NCI-H146 (cell line): ENCODE measurements around the gene DNAJC15.

Experiments used
- DNase-seq: peaks from one replicate; lab custom pipeline; 2025; lab: John Stamatoyannopoulos, UW

Gene DNAJC15

DNA sequence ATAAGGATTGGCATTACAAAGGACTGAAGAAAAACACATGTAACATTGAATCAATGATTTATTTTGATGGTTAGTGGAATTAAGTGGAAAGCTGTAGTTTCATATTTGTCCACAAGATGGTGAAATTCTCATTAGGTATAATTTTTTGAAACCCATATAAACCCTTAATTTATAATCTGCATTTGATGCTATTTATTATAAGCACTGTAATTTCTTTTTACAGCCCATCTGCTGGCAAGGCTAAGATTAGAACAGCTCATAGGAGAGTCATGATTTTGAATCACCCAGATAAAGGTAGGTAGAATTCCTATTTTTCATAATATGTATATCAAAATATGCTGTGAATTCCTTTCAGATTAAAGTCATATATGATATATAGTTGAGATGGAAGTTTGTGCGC lies 62.2 kb downstream of the DNAJC15 start:
- peak; percentile 1 for DNase-seq

DNA sequence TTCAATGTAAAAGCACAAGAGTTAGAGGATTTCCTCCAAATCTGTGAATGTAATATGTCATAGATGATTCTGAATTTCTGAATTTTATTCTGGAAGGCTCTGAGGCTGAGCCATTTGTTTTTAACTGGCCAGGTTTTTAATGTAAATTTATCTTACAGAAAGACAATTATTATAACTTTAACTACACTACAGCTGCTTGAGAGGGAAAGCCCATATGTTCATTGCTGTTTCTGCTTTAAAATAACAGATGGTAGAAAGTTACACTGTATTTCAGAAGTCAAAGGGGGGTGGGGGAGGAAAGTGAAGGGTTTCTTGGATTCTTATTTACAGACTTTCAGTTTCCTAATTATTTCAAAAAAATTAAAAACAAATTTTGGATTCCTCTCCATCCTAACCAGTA lies 62.8 kb downstream of the DNAJC15 start:
- DNase-seq, result no peak

DNA sequence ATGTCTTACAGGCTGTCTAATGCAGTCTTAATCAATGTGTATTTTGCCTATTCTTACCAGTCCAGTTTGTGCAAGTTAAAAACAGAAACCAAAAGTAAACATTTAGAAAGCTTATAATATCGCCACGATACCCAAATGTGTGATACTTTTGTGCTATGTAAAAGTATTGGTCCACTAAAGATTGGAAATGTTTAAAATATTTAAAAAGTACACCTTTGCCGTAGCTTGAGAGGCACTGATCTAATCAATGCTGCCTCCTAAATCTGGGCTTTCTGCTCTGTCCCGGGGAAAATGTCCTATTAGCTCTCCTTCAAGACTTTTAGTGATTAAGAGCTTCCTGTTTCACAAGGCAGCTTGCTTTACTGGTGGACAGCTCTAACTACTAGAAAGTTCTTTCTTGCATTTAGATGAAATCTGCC lies 64.7 kb downstream of the DNAJC15 start:
- no peak for DNase-seq

DNA sequence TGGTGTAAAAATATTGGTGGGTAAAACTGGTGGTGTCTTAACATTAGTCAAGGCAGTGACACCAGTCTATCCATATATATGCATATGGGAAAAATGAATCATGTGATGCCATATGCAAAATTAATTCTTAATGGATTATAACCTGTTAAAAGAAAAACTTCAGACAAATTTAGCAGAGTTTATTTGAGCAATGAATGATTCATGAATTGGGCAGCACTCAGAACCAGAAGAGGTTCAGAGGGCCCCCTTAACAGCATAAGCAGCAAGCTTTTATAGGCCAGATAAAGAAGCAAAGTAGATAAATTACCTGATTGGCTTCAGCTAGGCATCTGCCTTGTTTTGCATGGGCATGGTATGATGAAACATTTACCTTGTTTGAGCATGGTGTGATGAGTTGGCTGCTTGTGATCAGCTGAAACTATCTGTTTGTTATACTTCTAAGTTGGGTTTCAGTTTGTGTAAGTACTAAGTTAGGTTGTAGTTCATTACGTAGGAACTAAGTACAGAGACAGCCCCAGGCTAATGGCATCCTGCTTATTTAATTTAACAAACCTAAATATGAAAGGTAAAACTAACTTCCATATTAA lies 66.6 kb downstream of the DNAJC15 start:
- DNase-seq, result no peak

DNA sequence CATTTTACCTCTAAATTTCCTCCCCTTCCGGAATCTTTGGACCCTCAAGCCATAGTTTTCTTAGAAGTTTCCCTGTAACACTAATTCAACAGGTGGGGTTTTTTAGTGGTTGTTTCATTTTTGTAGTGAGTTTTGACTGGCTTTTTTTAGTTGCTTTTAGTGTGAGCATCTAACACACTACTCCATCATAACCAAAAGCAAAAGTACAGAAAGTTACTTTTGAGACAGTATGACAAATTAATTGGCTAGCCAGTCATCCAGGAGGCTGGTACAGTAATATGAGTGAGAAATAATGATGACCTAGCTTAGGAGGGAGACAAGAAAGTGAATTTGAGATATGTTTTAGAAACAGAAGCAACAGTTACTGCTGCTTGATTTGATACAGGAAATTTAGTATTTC lies 71.5 kb downstream of the DNAJC15 start:
- no peak for DNase-seq

DNA sequence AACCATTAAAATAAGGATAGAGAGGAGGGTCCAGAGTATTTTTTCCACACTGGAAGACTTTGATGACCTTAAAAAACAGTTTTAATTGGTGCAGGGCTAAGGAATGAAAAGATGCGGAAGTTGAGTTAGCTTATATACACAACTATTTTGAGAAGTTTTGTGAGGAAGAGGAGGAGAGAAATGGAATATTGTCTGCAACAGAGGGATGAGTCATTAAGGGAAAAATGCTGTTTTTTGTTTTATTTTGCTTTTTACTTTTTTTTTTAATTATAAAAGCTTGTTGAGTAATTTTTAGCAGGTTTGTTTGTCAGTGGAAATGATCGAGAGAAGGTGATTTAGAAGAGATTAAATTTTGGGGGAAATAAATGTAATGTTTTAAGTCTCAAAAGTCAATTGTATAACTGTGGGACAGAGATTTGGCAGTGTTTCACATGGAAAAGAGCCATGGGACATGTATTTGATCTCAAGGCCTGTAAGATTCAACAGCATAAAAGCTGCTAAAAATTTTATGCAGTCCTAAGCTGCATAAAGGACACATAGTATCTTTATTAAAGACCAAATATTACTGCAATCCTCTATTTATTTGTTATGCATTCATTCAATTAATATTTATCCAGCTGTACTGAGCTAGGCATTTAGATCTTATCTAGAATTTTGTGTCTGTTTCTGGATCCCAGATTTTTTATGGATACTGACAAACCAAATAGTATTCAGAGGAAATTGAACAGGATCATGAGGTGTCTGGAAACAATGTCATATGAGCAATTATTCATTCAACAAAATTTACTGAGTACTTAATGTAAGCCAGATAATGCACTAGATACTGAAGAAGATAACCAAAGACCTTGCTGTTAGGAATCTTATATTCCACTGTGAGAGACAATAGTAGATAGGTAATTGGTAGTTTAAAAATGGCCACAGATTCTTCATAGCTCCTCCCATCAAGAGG lies 72.7 kb downstream of the DNAJC15 start:
- no peak for DNase-seq

DNA sequence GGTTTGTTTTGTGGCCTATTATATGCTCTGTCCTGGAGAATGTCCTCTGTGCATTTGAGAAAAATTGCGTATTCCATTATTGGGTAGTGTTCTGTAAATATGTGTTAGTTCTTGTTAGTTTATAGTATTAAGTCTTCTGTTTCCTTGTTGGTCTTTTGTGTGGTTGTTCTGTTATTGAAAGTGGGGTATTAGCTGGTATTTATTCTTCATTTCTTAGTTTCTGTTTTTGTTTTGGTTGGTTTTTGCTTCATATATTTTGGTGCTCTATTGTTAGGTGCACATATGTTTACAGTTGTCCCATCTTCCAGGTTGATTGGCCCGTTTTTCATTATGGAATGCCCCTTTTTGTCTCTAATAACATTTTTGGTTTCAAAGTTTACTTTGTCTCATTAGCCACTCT lies 77.3 kb downstream of the DNAJC15 start:
- DNase-seq, result no peak

DNA sequence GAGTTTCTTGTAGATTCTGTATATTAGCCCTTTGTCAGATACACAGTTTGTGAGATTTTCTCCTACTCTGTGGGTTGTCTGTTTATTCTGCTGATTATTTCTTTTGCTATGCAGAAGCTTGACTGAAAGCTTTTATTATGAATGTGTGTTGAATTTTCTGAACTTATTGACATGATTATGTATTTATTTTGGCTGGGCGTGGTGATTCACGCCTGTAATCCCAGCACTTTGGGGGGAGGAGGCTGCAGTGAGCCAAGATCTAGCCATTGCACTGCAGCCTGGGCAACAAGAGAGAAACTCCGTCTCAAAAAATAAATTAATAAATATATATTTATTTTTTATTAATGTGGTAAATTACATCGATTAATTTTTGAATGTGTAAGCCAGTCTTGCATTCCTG lies 78.9 kb downstream of the DNAJC15 start:
- no peak for DNase-seq

DNA sequence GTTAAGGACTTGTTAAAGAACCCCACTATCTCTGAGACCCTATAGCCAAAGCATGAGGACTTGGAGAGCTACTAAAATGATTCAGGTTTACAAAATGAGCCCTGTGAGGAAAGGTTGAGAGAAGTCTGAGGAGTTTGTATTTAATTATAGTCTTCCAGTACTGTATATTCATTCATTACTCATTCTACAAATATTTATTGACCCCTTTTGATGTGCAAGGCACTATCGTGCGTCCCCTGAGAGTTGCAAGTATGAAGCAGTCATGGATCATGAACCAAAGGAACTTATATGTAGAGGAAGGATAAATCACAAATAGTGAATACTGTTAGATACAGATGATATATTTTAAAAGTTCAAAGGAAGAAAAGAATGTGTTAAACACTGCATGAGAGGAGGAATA lies 84.4 kb downstream of the DNAJC15 start:
- no peak for DNase-seq

DNA sequence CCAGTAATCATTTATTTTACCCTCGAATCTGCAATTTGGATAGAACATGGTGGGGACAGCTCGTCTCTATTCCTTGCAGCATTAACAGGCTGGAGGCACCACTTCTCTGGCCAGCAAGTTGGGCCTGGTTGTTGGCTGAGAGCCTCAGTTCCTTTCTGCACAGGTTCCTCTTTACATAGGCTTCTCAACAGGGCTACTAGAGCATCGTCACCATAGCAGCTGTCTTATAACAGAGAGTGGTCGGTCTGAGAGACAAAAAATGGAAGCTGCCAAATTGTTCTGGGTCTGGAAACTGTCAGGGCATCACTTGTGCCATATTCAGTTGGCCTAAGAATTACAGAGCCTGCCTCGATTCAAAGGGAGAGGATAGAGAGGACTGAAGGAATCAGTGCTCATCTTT lies 86.7 kb downstream of the DNAJC15 start:
- no peak for DNase-seq

DNA sequence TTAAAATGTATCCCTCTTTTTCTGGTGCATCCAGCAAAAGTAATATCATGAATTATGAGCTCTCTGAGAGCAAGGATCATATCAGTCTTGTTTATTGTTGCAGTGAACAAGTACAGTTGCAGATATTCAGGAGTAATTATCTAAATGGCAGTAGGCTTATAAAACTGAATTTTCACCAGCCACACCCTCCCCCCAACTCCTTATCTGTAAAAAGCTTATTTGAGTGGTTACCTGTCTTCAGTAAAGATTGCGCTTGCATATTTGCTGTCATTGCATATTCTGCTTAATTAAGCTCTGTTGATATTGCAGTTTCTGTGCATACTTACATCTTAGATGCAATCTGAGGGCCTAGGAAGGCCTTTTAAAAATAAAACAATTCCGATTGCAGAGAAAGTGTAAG lies 87.3 kb downstream of the DNAJC15 start:
- DNase-seq, result no peak

DNA sequence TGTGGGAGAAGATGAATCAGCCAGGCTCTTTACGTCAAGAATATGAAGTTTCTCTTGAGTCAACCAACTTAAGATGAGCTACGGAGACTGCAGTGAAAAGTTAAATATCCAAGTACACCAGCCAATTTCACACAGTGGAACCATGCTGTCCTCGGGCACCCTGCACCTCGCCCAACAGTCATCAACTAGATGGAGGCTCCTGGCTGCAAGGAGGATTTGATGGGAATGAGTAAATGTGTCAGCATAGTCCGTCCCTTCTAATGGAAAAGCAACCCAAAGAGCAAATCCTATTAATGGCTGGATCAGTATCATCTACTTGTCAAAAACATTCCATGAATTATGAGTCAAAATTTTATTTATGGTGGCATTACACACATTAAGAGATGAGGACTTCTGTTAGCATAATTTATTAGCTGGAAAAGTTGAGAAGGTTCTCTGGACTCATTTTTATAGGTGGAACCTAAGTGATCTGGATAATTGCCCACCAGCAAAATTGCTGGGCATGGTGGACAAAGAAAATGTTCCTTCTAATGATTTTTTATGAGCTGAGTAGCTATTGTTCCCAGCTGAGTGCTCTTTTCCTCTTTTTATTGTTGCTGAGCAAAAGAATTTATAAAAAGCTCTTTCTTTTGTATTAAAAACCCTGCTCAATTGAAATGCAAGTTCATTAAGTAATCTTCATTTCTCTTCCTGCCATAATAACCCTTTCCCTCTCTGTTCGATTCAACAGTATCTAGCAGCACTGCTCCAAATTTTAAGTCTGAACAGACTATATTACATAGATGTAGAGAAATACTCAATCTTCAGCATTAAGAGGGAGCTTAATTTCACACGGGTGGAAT lies 88.4 kb downstream of the DNAJC15 start:
- DNase-seq, result no peak

DNA sequence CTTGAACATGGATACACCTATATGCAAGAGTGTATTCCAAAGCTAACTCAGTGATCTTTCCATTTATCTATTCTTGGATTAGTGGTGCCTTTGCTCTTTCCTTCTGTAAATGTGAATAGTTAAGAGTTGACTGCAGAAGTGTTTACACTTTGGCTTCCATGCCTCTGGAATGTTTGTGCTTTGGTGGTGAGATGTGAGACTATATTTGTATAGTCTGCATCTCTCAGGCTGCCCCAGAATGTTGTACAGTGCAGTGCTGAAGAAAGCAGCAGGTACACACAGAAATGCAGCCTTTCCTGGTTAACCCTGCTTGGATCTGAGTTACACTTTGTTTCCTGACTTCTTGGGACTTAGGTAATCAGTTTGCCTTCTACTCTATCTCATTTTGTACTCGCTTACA lies 90.2 kb downstream of the DNAJC15 start:
- no peak for DNase-seq

DNA sequence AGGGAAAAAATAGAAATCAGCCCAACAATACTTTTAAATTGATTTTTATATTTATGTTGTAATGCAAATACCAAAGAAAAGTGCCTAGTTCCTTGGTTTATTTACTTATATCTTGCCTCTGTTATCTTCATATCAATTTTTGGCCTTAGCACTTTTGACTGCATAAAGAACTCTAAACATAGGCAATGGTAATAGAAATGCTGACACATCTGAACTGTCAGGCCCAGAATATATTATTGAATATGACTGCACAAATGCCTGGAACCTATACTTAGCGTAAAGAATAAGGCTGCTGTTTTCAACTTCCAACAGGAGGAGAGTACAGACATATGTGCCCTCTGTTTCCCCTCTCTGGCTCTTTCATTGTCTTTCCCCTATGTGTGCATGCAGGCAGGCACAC lies 91.1 kb downstream of the DNAJC15 start:
- DNase-seq, result no peak

DNA sequence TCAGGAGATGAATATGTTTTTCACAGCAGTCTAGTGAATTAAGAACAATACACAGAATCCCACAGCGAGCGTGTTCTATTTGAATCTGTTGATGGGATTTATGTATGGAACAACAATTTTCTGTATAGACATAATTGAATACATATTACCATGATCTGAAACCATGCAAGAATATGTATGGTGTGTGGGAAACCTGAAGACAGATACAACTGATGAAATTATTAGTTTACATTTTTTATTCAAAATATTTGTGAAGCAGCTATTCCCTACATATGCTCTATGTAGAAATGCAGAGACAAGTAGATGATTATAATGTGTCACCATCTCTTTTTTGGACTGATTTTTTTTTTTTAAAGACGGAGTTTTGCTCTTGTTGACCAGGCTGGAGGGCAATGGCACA lies 91.8 kb downstream of the DNAJC15 start:
- no peak for DNase-seq

DNA sequence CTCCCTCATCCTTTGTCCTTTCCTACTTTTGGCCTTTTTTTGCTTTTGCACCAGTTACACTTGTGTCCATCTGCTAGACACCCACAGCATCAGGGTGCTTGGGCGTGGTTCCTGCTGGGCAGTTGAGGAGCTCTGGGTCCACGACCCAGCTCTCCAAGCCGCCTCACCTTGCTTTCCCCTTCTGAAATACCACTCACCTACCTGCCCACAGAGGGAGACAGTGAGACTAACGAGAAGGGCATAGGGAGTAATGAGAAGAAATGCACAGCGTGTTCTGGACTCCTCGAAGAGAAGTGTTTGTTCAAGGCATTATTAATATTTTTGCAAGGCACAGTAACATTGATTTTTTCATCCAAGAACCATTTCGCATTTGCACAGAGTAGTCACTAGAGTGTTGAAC lies 92.9 kb downstream of the DNAJC15 start:
- no peak for DNase-seq

DNA sequence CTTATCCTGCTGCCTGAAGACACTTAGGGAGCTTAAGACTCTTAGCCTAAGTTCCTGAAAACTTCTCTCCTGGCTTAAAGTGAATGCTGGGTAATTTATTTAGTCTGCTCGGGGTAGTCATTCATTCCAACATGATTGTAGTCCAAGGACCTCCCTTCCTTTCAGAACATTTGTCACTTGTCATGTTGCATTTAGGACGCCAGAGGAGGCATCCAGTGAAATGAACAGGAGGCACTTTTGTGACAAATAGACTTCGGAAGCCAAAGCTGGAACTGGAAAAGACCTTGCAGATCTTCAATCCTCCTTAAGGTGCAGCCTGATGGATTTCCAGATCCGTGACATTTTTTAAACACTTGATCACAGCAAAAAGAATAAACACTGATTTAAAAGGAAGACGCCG lies 95.1 kb downstream of the DNAJC15 start:
- DNase-seq, result no peak

DNA sequence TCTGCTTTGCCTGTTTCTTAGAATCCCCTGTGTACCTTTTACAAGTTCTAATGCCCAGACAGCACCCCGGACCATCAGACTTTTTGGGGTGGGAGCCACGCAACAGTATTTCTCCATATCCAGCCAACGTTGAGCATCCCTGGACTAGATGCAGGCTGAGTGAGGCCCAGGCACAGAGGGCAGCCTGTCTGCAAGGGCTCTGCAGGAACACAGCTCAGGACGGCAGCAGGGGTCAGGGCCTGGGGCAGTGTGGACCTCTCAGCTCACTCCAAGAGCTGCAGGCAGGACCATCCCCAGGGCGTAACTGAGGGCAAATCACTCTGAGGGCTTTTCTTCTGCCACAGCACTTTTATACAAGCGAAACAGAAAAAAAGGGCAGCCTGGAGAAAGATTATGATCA lies 95.8 kb downstream of the DNAJC15 start:
- no peak for DNase-seq

DNA sequence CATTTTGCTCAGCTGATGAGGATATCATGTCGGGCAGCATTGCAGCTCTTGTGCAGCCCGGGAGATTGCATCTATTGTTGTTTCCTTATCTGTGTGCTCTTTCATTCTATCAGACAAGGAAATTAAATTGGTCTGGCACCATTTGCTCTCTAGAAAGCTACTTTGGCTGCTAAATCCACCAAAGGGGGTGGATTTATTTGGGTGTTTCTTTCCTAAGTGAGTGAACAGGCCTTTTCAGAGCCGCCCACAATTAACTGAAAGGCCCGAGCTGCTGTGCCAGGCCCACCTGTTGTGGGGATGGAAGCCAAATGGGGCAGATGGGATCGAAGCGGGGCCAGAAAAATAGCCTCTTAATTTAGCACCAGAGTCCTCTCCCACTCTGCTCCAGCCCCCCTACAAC lies 99.4 kb downstream of the DNAJC15 start:
- DNase-seq, result no peak

DNA sequence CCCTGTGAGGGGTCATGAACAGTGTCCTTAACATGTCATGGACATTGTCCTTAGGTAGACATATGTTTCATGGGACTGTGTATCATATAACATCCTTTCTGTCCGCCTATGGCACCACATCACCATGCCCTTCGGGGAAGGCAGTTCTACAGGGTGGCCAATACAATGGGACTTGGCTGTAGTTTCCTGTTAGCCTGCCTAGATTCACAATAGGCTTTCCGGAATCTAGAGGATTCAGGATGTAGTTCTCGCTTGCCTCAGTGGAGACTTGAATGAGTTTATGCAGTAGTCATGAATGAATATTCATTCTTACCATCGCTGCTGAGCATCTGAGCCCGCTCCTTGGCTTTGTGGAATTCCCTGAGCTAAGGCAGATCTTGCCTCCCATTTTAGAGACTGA lies 100.5 kb downstream of the DNAJC15 start:
- DNase-seq, result no peak

DNA sequence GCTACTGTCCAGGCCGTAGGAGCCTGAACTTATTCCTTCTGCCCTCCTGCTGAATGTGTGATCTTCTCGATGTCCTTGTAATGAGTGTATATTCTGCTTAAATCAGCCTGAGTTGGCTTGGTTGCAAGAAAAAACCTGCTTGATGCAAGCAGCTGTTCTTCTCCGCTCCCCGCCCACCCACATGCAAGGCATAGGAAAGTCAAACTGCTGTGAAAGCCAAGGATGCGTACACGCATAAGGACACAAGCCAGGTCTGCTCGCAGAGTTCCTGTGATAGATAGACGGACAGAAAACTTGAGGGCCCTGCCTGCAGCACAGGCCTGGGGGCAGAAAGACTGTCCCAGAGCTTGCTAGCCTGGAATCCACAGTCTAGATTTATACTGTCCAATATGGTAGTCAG lies 101.1 kb downstream of the DNAJC15 start:
- DNase-seq, result no peak

DNA sequence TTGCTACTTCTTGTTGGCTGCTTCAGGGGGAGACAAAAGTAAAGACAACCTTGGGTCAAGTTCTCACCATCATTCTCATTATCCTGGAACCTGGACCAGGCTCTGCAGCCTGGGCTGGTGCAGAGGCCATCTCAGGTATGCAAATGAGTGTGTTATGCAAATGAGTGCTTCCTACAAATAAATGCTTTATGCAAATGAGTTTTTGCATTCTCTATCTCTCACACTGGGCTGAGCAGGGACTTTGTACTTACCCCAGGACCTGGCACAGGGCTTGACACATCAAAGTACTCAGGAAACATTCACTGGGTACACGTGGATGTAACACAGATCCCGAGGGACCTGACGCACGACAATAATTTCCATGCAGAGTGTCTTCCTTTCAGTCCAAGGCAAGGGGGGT lies 103.0 kb downstream of the DNAJC15 start:
- no peak for DNase-seq
